Measurements from ENCODE around the gene DYNC2LI1. TPM values are rescaled to one million over a fixed set of nuclear protein-coding genes. Genes with fewer than 3 reads are reported as not detected.
A peak's percentile ranks its signal among the peaks of the same experiment; 100 is the strongest.
"Not testable (repeated sequence)": the region's sequence is repeated elsewhere in the genome, so short reads cannot be mapped to it uniquely, and the experiment has no call there.

The DYNC2LI1 gene
- 100 to 1,000 TPM in 3 of 5 donors, 10 to 100 TPM in 2; 68.2 to 113 (median 101) TPM for polyA plus RNA-seq (ENCODE audit: insufficient read depth in 1 of 5, insufficient read length in 5 of 5, low replicate concordance in 1 of 5)
- long read RNA-seq, donor 1, transcript DYNC2LI1-204 (6 exons, 1,133 nt): major isoform, 7 of 25 reads
- long read RNA-seq, donor 1, transcript DYNC2LI1-210 (13 exons, 1,346 nt): minor isoform, 6 of 25 reads
- long read RNA-seq, donor 1, partial matches to known transcripts: 5 of 25 reads
- long read RNA-seq, donor 1, other reads (novel, unspliced or antisense): 0 of 25 reads
- long read RNA-seq, donor 2, transcript DYNC2LI1-201 (13 exons, 1,399 nt): minor isoform, 5 of 20 reads
- long read RNA-seq, donor 2, transcript DYNC2LI1-210 (13 exons, 1,346 nt): major isoform, 6 of 20 reads
- long read RNA-seq, donor 2, partial matches to known transcripts: 7 of 20 reads
- long read RNA-seq, donor 2, other reads (novel, unspliced or antisense): 0 of 20 reads
- long read RNA-seq, donor 3, transcript DYNC2LI1-201 (13 exons, 1,399 nt): major isoform, 11 of 20 reads
- long read RNA-seq, donor 3, partial matches to known transcripts: 0 of 20 reads
- long read RNA-seq, donor 3, other reads (novel, unspliced or antisense): 0 of 20 reads
- long read RNA-seq, donor 4, transcript DYNC2LI1-201 (13 exons, 1,399 nt): major isoform, 6 of 29 reads
- long read RNA-seq, donor 4, partial matches to known transcripts: 13 of 29 reads
- long read RNA-seq, donor 4, other reads (novel, unspliced or antisense): 0 of 29 reads
- long read RNA-seq, donor 5, transcript DYNC2LI1-210 (13 exons, 1,346 nt): major isoform, 14 of 220 reads
- long read RNA-seq, donor 5, transcript DYNC2LI1-204 (6 exons, 1,133 nt): minor isoform, 8 of 220 reads
- long read RNA-seq, donor 5, transcript DYNC2LI1-201 (13 exons, 1,399 nt): minor isoform, 5 of 220 reads
- long read RNA-seq, donor 5, partial matches to known transcripts: 177 of 220 reads
- long read RNA-seq, donor 5, other reads (novel, unspliced or antisense): 14 of 220 reads
- long read RNA-seq, donor 6, transcript DYNC2LI1-201 (13 exons, 1,399 nt): major isoform, 8 of 32 reads
- long read RNA-seq, donor 6, transcript DYNC2LI1-210 (13 exons, 1,346 nt): minor isoform, 6 of 32 reads
- long read RNA-seq, donor 6, transcript DYNC2LI1-204 (6 exons, 1,133 nt): minor isoform, 6 of 32 reads
- long read RNA-seq, donor 6, partial matches to known transcripts: 10 of 32 reads
- long read RNA-seq, donor 6, other reads (novel, unspliced or antisense): 0 of 32 reads
- long read RNA-seq, donor 7, transcript DYNC2LI1-210 (13 exons, 1,346 nt): major isoform, 5 of 18 reads
- long read RNA-seq, donor 7, partial matches to known transcripts: 0 of 18 reads
- long read RNA-seq, donor 7, other reads (novel, unspliced or antisense): 0 of 18 reads
- long read RNA-seq, donor 8, partial matches to known transcripts: 0 of 10 reads
- long read RNA-seq, donor 8, other reads (novel, unspliced or antisense): 0 of 10 reads

DNA sequence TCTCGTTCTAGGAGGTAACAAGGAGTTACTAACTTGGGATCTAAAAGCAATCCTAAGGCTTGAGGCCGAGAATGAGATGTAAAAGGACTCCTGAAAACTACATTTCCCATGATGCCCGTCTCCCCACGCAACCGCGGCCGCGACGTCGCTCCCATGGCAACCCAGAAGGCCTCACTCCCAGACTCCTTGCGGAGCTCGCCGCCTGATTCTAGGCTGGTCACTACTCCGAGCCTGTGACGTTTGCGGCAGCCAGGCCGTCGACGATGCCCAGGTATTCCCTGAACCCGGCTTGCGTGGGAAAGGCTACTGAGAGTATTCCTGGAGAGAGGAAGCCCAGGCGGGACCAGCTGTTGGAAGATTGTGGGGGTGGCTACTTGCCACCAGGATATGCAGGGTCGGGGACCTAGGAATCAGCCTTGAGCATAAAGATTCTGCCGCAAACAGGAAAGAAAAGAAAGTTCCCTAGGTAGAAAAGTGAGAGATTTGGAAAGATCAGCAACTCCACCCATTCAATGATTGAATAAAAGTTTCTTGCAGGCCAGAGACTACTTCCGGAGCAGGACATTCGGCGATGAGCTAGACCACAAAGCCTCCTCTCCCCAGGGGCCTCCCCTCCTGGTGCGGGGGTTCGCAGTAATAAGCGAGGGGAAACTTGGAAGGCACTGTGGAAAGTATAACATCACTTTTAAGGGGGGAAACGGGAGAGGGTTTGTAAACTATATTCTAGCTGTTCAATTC lies at the start of gene DYNC2LI1:
Gene DYNC2LI1, plus strand, starts transcription at position 164 of the 738 bp plus-strand sequence. Its CDS starts 100 bp downstream, at position 264.
- DNase-seq: peak; percentile 91 to 92

DNA sequence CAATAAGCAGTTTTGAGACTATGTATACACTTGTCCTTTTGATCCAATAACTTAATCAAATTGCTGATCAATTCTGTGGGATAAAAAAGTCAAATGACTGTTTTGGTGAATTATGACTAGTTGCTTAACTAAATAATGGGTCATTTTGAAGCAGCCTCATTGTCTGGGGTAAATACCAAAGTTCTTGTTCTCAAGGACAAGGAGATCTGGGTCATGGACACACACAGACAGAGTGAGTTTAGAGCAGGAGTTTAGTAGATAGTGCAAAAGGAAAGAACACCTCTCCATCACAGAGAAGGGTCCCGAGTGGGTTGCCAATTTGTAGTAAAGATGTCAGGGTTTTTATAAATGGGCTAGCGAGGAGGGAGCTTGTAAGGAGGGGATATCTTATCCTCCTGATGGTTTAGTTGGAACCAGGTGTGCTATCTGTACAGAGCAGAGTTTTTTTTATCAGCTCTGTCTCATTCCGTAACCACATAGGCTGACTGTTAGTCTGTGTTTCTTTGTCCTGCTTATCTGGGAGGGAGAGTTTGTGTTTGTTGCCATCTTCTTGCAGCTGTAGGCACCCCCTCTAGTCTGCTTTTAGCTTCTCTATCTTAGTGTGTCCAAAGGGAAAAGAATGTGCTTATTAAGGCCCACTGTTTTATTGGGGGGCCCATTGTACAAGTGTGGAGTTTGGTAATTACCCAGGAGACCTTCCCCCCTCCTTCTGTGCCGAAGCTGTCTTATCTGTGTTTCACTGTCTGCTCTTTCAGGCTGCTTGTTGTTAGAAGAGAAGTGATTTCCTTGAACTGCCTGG lies 48.9 kb upstream of the DYNC2LI1 start:
- no peak for DNase-seq

DNA sequence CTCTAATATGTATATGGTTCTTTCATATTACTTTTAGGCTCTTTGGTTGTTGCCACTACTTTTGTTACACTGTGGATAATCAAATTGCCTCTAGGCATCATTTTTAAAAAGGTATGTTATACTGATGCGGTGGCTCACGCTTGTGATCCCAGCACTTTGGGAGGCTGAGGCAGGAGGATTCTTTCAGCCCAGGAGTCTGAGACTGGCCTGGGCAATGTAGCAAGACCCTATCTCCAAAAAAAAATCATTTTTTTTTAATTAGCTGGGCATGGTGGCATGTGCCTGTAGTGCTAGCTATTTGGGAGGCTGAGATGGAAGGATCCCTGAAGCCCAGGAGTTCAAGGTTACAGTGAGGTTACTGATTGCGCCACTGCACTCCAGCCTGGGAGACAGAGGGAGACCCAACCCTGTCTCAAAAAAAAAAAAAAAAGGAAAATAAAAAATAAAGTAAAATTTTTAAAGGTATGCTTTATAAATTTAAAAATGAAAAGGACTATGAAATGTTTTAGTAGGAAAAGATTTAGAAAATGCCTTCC lies 48.1 kb upstream of the DYNC2LI1 start:
- no peak for DNase-seq

DNA sequence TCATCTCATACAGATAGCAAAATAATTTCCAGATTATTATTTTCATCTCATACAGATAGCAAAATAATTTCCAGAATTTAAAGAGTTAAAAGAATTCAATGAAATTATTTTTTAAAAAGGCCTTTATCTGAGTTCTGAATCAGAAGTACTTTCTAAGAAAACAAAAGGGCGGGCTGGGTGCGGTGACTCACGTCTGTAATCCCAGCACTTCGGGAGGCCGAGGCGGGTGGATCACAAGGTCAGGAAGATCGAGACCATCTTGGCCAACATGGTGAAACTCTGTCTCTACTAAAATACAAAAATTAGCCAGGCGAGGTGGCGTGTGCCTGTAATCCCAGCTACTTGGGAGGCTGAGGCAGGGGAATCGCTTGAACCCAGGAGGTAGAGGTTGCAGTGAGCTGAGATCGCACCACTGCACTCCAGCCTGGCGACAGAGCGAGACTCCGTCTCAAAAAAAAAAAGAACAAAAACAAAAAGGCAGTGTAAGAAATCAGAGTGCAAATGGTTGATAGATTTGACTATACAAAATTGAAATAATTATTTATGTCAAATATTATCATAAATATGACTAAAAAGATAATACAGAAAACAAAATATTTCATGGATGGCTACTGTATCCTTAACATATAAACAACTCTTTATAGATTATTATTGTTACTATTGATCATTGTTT lies 46.7 kb upstream of the DYNC2LI1 start:
- DNase-seq: not testable (repeated sequence)

DNA sequence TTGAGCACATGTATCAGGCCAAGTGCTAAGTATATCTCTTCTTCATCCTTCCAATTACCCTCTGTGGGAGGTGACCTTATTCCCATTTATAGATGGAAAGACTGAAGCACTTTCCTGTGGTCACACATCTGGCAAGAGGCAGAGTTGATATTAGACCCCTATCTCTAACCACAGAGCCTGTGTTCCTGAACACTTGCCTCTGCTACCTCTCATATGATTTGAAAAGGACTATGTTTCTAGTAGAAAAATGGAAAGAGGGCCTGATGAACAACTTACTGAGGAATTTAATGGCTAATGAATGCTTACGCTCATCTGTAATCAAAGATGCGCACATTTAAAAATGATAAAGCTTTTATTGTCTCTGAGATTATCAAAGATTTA lies 46.2 kb upstream of the DYNC2LI1 start:
- DNase-seq: no peak

DNA sequence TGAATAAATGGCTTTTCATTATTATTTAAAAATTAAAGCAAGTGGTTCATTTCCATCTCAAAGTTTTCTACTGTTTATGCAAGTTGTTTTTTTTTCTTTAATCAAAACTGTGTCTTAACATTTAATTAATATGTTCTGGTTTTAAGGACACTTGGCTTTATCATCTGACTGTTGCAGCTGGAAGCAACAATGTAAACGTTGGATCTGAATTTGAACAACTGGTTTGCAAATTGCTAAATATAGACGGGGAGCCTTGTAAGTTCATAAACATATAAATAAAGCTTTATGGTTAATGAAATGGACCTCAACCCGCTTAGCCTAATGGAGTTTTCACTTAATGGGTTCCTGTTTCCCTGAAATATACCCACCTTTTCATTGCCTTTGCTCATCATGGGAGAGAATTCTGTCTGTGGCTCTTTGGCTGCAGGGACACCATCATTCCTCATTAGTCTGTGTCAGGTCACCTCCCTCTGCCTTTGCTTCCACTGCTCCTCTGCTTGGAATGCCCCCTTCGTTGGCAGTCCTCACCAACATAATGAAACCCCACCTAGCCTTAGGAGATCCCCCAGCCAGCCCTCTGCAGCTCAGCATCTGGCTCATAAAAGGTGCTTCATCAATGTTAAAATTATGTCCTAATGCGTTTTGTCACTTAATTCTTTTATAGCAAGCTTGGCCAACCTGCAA lies 44.2 kb upstream of the DYNC2LI1 start:
- DNase-seq: no peak

DNA sequence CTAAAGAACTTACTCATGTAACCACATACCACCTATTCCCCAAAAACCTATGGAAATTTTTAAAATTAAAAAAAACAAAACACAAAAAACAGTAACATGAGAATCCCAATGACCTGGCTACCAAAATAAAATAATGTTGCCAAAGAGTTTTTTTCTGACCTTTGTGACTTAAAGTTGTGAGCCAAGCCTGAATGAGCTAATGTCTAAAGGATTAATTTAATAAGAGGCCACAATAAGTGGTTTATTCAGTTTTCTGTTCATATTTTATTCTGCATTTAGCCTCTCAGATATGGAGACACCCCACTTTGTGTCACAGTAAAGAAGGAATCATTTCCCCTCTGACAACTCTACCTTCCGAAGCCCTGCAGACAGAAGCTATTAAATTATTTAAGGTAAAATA lies 42.6 kb upstream of the DYNC2LI1 start:
- no peak for DNase-seq

DNA sequence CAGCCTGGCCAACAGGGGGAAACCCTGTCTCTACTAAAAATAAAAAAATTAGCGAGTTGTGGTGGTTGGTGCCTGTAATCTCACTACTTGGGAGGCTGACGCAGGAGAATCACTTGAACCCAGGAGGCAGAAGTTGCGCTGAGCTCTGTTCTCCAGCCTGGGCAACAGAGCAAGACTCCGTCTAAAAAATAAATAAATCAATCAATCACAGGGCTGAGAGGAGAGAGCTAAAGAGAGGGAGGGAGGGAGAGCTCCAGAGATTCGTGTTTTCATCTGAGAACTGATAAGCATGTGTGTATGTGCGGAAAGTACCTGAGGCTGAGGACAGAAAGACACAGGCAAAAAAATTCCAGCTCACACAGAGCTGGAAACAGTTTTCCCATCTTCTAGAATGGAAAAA lies 37.2 kb upstream of the DYNC2LI1 start:
- no peak for DNase-seq

DNA sequence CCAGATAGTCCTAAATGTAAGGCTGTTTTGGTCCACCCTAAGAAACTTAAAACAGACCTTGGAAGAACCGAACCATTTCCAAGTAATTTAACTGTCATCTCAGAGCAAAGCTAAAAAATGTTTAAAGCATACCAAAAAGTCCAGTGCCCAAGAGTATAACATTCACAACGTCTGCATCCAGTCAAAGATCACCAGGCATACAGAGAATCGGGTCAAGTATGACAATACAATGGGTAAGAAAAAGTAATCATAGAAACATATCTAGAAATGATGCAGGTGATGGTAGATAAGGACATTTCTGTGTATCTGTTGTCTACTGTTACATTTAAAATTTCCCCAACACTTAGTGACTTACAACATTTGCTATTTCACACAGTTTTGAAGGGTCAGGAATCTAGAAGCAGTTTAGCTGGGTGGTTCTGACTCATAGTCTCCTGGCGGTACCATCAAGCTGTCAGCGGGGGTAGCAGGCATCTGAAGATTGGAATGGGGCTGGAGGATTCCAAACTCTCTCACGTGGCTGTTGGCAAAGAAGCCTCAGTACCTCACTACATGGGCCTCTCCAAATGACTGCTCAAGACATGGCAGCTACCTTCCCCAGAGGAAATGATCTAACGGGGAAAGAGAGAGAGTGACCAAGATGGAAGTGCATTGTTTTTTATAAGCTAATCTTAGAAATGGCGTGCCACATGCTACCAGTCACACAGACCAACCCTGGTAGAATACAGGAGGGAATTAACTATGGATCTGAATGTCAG lies 36.6 kb upstream of the DYNC2LI1 start:
- no peak for DNase-seq

DNA sequence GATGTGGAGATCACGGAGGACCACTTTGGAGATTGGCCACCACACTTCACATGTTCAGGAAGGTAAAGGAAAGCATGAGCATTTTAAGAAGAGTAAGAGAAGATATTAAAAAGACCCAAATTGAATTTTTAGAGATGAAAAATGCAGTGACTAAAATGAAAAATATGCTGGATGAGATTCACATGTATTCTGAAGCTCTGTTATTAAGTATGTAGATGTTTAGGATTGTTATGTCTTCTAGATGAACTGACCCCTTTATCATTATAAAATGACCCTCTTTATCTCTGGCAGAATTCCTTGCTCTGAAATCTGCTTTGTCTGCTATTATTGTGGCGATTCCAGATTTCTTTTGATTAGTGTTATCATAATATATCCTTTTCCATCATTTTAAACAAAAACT lies 36.0 kb upstream of the DYNC2LI1 start:
- DNase-seq: no peak

DNA sequence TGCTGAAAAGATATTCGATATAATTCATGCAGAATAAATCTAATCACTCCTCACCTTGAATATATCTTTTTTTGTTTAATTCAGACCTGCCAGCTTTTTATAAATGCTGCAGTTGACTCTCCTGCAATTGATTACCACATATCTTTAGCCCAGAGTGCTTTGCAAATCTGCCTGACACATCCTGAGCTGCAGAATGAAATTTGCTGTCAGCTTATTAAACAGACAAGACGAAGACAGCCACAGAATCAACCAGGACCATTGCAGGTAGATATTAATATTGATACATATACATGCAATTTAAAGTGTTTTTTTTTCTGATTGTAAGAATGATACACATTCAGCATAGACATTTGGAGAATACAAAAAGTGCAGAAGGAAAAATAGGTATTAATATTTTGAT lies 35.6 kb upstream of the DYNC2LI1 start:
- no peak for DNase-seq

DNA sequence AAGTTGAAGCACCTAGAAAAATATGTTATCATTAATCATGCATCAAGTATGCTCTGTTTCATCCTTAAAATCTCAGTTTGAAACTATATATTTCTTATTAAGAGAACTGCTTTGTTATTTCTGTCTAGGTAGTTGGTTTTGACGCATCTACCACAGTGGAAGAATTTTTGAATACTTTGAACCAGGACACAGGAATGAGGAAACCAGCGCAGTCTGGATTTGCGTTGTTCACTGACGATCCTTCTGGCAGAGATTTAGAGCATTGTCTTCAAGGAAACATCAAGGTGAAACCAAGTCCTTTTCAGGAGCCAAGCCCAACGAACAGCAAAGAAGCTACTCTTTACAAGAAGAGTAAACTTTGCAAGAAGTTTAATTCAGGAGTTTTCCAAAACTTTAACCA lies 30.1 kb upstream of the DYNC2LI1 start:
- no peak for DNase-seq

DNA sequence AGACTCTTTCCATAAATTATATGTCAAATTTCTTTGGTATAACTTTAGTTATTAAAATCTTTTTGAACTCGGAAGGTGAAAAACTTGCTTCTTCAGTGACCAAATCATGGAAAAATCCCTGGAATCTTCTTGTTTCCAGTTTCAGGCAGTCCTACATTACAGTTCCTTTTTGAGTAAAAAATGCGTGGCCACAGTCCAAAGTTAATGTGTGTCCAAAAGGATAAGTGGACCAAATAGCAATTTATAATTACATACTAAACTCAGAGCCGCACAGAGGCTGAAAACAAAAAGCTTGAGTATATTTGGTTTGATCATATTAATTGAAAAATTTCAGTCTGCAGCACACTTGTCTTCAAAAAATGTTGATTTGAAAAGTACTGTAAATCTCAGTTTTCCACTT lies 28.4 kb upstream of the DYNC2LI1 start:
- DNase-seq: peak; percentile 57 to 59

DNA sequence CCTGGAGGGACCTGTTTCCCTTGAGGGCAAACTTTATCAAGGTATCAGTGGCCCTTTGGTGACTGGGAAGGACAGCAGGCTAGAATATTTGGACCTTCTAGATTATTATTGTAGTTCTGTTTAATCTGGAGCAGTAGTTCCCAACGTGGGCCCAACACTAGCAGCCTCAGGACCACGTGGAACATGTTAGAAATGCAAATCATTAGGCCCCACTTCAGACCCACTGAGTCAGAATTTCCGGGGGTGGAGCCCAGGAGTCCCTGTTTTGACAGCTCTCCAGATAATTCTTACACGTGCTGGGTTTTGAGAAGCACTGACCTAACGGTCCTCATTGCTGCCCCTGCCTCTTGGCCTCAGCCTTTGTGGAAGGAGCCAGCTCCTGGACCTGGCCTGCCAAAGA lies 25.5 kb upstream of the DYNC2LI1 start:
- no peak for DNase-seq

DNA sequence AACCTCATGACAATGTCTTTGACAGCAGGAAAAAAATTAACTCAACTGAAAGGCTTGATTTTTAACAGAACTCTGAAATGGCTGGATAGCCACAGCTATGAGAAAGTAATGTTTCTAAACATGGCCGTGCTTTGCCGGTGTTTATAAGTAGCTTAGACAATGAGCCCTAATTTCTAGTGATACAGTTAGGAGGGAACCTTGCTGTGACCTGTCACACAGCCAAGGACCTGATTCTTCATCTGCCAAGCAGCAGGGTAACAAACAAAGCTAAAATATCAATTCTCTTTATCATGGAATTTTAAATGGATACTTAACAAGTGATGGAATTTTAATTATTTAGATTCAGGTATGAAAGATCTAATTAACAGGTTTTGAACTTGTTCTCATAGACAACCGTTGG lies 24.3 kb upstream of the DYNC2LI1 start:
- no peak for DNase-seq

DNA sequence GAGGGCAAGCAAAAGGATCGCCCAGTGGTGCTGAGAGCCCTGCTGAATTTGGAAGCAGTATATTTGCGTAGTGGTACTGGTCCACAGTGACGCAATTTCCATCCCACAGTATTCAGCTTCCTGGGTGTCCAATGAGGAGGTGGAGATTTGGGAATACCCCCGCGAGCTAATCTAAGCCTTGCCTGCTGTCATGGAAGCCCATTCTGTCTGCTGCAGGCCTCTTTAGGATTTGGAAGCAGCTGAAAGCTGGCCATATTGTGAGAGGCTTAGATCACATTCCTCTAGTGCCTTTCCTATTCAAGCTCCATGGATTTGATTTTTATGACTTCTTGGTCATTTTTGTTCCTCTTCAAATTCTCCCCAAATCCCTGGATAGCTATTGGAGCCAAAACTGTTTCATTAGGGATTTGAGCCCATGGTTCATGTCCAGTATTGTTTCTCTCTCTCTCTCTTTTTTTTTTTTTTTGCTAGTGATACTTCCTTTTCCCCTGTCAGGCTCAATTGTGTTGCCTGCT lies 22.3 kb upstream of the DYNC2LI1 start:
- DNase-seq: no peak

DNA sequence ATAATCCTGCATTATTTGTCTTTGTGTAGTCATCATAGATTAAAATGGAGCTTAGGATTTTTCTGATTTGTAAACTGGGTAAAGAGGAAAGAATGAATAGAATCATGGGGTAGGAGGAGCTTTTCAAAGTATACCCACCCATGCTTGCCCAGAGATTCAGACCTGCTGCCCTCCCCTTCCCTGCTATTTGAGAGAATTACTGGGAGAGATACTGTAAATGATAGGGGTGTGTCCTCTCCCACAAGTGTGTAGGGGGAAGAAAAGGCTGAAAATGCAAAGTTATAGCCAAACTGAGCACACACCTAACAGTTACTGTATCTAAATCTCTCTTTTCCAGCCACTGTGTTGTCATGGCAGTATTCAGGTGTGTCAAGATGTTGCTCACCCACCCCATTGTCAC lies 21.5 kb upstream of the DYNC2LI1 start:
- DNase-seq: no peak

Measured in right lung (tissue), 10 donors.